Natural killer cell treated with Interleukin-12 subunit alpha and Interleukin-12 subunit beta and Interleukin-15 and Interleukin-18, amount 100 ng/mL, for 72 hours (primary cell): Measurements from ENCODE around the gene UBE2Q2. TPM values are rescaled to one million over a fixed set of nuclear protein-coding genes. Genes with fewer than 3 reads are reported as not detected.
A peak's percentile ranks its signal among the peaks of the same experiment; 100 is the strongest.
"Not testable (repeated sequence)": the region's sequence is repeated elsewhere in the genome, so short reads cannot be mapped to it uniquely, and the experiment has no call there.

Experiments used
- ATAC-seq, 2 donors: fragments of 150-1000 bp; cut with Tn5 transposase in 1 of 2; sonication (Bioruptor Pico), chemical (Tn5 transposase) in 1 of 2; 2 replicates each; pipeline ENCODE4 v1.10.0; 2021
- DNase-seq: peaks from one replicate; pipeline ENCODE4 v3.0.0; 2022; ENCODE audit warnings: low spot score
- H3K27ac Mint-ChIP-seq, 2 donors: 1 replicate in 1 of 2; 2 replicates in 1 of 2; pipeline ENCODE4 v1.8.0; 2022; ENCODE audit warnings: mixed read lengths in 2 of 2, mild to moderate bottlenecking in 1 of 2, moderate library complexity in 1 of 2
- H3K27me3 Mint-ChIP-seq, 2 donors: 1 replicate in 1 of 2; 2 replicates in 1 of 2; pipeline ENCODE4 v1.8.0; 2022; ENCODE audit warnings: mixed read lengths in 2 of 2
- H3K36me3 Mint-ChIP-seq: one replicate; pipeline ENCODE4 v1.8.0; 2022; ENCODE audit warnings: mixed read lengths
- H3K4me1 Mint-ChIP-seq, 2 donors: 1 replicate in 1 of 2; 2 replicates in 1 of 2; pipeline ENCODE4 v1.8.0; 2022; ENCODE audit warnings: low read depth in 2 of 2, mixed read lengths in 2 of 2, mild to moderate bottlenecking in 1 of 2
- H3K4me3 Mint-ChIP-seq: one replicate; pipeline ENCODE4 v1.8.0; 2022; ENCODE audit warnings: mixed read lengths
- H3K9me3 Mint-ChIP-seq: 2 replicates; pipeline ENCODE4 v1.8.0; 2022; ENCODE audit warnings: mixed read lengths
- total RNA-seq, 2 donors: library from RNA; stranded (reverse); gene quantifications; one replicate each; pipeline ENCODE4 v1.2.3, GENCODE V29; 2022

The UBE2Q2 gene
- total RNA-seq, 2 donors from 2014 or later: 23.9 to 38.5 TPM

DNA sequence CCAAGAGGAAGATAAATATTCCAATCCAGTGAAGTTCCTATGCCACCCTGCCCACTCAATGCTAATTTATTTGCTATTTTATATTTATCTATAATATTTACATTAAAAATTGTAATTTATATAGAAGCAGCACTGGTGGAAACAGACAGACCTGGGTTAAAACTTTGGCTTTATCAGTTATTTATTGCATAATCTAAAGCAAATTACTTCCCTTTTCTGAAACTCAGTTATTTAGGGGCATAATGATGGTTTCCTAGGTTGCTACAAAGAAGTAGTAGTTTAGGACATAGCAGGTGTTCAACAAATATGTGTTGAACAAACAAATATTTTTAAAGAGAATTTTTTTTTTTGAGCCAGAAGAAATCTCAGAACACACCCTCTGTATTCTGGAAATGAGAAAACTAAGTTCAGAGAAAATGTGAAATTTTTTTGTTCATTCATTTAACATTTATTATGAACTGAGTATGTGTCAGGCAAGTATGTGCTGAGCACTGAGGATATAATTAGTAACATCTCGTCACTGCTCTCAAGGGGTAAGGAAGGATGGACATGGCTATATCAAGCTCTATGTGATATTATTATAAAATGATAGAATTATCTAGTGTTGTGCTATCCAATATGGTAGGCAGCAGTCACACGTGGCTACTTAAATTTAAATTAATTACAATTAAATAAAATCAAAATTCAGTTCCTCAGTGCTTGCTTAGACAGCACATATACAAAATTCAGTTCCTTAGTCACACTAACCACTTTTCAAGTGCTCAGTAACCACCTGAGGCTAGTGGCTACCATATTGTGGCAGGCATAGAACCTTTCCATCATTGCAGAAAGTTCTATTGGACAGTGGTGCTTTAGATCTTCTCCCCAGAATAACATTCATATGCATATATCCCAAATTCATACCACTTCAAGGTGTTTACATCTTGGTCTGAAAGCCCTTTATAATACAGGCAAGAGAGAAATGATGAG lies 7.0 kb upstream of the UBE2Q2 start:
- H3K4me3 Mint-ChIP-seq: peak overlapping the region; percentile 24
- ATAC-seq: peak in 1 of 2 donors; percentile 41

GRCh38 chr15:75836959-75837334 lies 6.3 kb upstream of the UBE2Q2 start:
- Mint-ChIP-seq H3K27me3 (no peaks in the 10 kb centered on the region), H3K4me1 (peaks cover 8 to 10% of the 10 kb centered on the region in 2 donors), H3K36me3 (no peaks in the 10 kb centered on the region), H3K4me3 (no peak overlapping the region), H3K9me3 (no peaks in the 10 kb centered on the region), H3K27ac (no peak overlapping the region)
- ATAC-seq: peak; percentile 99
- DNase-seq: peak; percentile 86

More for the DNA sequence above, 7.0 kb upstream of the UBE2Q2 start:
- no peak overlapping the region for H3K27ac Mint-ChIP-seq
- no peaks in the 10 kb centered on the region for H3K36me3 Mint-ChIP-seq
- DNase-seq: no peak
- H3K4me1 Mint-ChIP-seq: peaks cover 11 to 15% of the 10 kb centered on the region in 2 donors
- no peaks in the 10 kb centered on the region for H3K9me3 Mint-ChIP-seq
- H3K27me3 Mint-ChIP-seq: no peaks in the 10 kb centered on the region

GRCh38 chr15:75840659-75841058 lies 2.6 kb upstream of the UBE2Q2 start:
- Mint-ChIP-seq H3K27ac (no peak overlapping the region), H3K9me3 (no peaks in the 10 kb centered on the region)

DNA sequence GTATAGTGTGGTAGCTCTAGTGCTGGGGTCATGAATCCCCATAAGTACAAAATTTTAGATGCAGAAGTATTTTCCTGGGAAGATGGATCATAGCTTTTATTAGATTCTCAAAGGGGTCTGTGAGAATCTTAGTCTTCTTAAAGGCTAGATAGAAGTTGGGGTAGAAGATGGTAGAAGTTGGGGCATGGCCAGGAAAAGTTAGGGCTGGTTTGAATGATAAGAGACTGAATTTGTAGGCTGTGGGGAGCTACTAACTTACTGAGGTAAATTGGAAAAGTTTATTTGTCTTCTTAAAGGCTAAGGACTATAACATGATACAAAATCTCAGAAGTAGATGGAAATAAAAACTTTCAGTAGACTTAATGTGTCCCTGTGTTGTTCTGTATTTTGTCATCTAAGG lies 1.6 kb upstream of the UBE2Q2 start:
- peak overlapping the region in 1 of 2 donors; percentile 62 for H3K27ac Mint-ChIP-seq
- H3K27me3 Mint-ChIP-seq: no peaks in the 10 kb centered on the region
- H3K36me3 Mint-ChIP-seq: peaks cover 13% of the 10 kb centered on the region
- DNase-seq: no peak
- peaks cover 28 to 38% of the 10 kb centered on the region in 2 donors for H3K4me1 Mint-ChIP-seq
- no peak for ATAC-seq
- H3K4me3 Mint-ChIP-seq: peak overlapping the region; percentile 86
- H3K9me3 Mint-ChIP-seq: no peaks in the 10 kb centered on the region

More at GRCh38 chr15:75840659-75841058, 2.6 kb upstream of the UBE2Q2 start:
- no peaks in the 10 kb centered on the region for H3K27me3 Mint-ChIP-seq
- peaks cover 26 to 31% of the 10 kb centered on the region in 2 donors for H3K4me1 Mint-ChIP-seq
- H3K4me3 Mint-ChIP-seq: no peak overlapping the region
- H3K36me3 Mint-ChIP-seq: peaks cover 13% of the 10 kb centered on the region
- ATAC-seq: no peak
- DNase-seq: no peak

- H3K9me3 Mint-ChIP-seq: no peaks in the 10 kb centered on the region
- DNase-seq (peak; percentile 77), ATAC-seq (peak; percentile 76 to 82)
- H3K4me1 Mint-ChIP-seq: peaks cover 41 to 56% of the 10 kb centered on the region in 2 donors
- peak overlapping the region; percentile 98 for H3K4me3 Mint-ChIP-seq
- H3K27ac Mint-ChIP-seq: peak overlapping the region; percentile 75 to 89
- H3K27me3 Mint-ChIP-seq: no peaks in the 10 kb centered on the region
- H3K36me3 Mint-ChIP-seq: peaks cover 13% of the 10 kb centered on the region
Observed at GRCh38 chr15:75843678-75844581, 683 bp downstream of the UBE2Q2 start.

- peaks cover 48 to 62% of the 10 kb centered on the region in 2 donors for H3K4me1 Mint-ChIP-seq
- ATAC-seq: no peak
- peak overlapping the region; percentile 98 for H3K4me3 Mint-ChIP-seq
- no peak for DNase-seq
- H3K36me3 Mint-ChIP-seq: peaks cover 13% of the 10 kb centered on the region
- H3K27me3 Mint-ChIP-seq: no peaks in the 10 kb centered on the region
- no peaks in the 10 kb centered on the region for H3K9me3 Mint-ChIP-seq
- H3K27ac Mint-ChIP-seq: peak overlapping the region; percentile 75 to 89
Observed at GRCh38 chr15:75844629-75845335, 1.5 kb downstream of the UBE2Q2 start.

GRCh38 chr15:75849167-75849566 lies 5.9 kb downstream of the UBE2Q2 start:
- Mint-ChIP-seq H3K27ac (peak overlapping the region in 1 of 2 donors; percentile 18), H3K36me3 (peaks cover 12% of the 10 kb centered on the region)

DNA sequence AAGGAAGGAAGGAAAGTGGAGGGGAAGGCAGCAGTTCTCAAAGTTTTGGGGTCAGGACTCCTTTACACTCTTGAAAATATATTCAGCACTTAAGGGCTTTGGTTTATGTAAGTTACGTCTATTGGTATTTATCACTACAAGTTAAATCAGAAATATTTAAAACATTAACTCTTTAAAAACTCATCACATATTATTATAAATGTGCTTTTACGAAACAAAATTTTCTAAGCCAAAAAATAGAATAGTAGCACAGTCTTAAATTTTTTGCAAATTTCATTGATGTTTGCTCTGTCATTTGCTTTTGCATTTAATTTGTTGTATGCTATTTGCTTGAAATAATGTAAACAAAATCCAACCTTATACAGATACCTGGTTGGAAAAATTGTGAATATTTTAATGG lies 7.5 kb downstream of the UBE2Q2 start:
- ATAC-seq (no peak), DNase-seq (no peak)
- no peak overlapping the region for H3K27ac Mint-ChIP-seq
- no peaks in the 10 kb centered on the region for H3K9me3 Mint-ChIP-seq
- H3K27me3 Mint-ChIP-seq: no peaks in the 10 kb centered on the region
- no peak overlapping the region for H3K4me3 Mint-ChIP-seq
- H3K4me1 Mint-ChIP-seq: peaks cover 44 to 45% of the 10 kb centered on the region in 2 donors
- no peaks in the 10 kb centered on the region for H3K36me3 Mint-ChIP-seq

More at GRCh38 chr15:75849167-75849566, 5.9 kb downstream of the UBE2Q2 start:
- Mint-ChIP-seq H3K4me3 (no peak overlapping the region), H3K4me1 (peaks cover 58 to 60% of the 10 kb centered on the region in 2 donors), H3K27me3 (no peaks in the 10 kb centered on the region), H3K9me3 (no peaks in the 10 kb centered on the region)
- no peak for ATAC-seq
- DNase-seq: no peak

- not testable (repeated sequence) for H3K27me3 Mint-ChIP-seq, H3K9me3 Mint-ChIP-seq, DNase-seq, H3K4me3 Mint-ChIP-seq, ATAC-seq, H3K27ac Mint-ChIP-seq, H3K36me3 Mint-ChIP-seq
- peaks cover 39 to 43% of the 10 kb centered on the region in 2 donors for H3K4me1 Mint-ChIP-seq
Observed at GRCh38 chr15:75851566-75851965, 8.3 kb downstream of the UBE2Q2 start.

GRCh38 chr15:75857886-75858285 lies 14.6 kb downstream of the UBE2Q2 start:
- Mint-ChIP-seq H3K27me3 (no peaks in the 10 kb centered on the region), H3K27ac (peak overlapping the region in 1 of 2 donors; percentile 5), H3K4me1 (peaks cover 20 to 25% of the 10 kb centered on the region in 2 donors), H3K36me3 (no peaks in the 10 kb centered on the region), H3K9me3 (no peaks in the 10 kb centered on the region), H3K4me3 (no peak overlapping the region)
- ATAC-seq (no peak), DNase-seq (no peak)

DNA sequence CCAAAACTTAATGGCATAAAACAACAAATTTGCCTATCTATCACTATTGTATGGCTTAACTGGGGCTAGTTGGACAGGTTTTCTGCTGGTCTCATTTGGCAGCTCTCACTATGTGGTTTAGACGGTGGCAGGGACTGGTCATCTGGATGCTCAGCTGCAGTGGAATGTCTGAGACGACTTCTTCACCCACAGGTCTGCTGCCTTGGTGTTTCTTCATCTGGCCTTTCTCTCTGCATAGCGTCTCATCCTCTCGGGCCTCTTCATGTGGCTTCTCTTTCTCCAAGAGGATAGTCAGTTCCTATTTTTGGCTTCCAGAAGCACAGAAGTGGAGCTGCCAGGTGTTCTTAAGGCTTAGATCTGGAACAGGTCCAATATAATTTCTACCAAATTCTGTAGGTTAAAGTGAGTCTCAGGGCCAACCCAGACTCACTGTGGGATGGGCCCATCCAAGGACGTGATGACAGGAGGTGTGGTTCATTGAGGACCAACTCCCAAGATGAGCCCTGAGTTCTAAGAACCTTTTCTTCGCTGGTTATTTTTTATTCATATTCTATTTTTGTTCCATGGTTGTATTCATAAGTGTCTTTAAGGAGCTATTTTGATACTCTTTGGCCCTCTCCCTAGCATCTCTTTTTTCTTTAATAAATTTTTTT lies 18.6 kb downstream of the UBE2Q2 start:
- H3K36me3 Mint-ChIP-seq: no peaks in the 10 kb centered on the region
- peaks cover 31 to 44% of the 10 kb centered on the region in 2 donors for H3K4me1 Mint-ChIP-seq
- DNase-seq: no peak

DNA sequence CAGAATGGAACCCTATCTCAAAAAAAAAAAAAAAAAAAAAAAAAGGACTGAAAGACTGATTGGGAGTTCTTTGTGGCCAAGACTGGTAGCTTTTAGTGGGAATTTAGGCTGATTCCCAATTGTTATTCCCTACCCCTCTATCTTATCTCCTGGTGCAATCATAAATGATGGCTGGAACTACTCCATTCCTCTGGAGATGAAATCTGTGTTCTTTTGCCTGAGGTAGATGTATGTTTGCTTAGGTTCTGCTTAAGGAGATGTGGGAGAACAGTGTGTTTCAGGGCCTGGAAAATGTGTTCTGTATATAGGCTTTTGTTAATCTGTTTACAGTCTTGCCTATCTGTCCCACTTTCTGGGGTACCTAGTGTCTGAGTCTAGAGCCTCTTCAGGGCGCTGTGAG lies 19.5 kb downstream of the UBE2Q2 start:
- Mint-ChIP-seq H3K36me3 (no peaks in the 10 kb centered on the region), H3K9me3 (no peaks in the 10 kb centered on the region), H3K27ac (peak overlapping the region in 1 of 2 donors; percentile 45), H3K4me1 (peaks cover 39 to 52% of the 10 kb centered on the region in 2 donors), H3K27me3 (no peaks in the 10 kb centered on the region), H3K4me3 (no peak overlapping the region)
- no peak for DNase-seq
- no peak for ATAC-seq

More for the DNA sequence above, 18.6 kb downstream of the UBE2Q2 start:
- no peak overlapping the region for H3K27ac Mint-ChIP-seq
- H3K4me3 Mint-ChIP-seq: no peak overlapping the region
- H3K27me3 Mint-ChIP-seq: no peaks in the 10 kb centered on the region
- no peaks in the 10 kb centered on the region for H3K9me3 Mint-ChIP-seq
- no peak for ATAC-seq
